ENCODE results near the gene PRDM16. TPM values are rescaled to one million over a fixed set of nuclear protein-coding genes. Genes with fewer than 3 reads are reported as not detected.

The PRDM16 gene
- total RNA-seq, 1 donor from 2014 or later: not detected

DNA sequence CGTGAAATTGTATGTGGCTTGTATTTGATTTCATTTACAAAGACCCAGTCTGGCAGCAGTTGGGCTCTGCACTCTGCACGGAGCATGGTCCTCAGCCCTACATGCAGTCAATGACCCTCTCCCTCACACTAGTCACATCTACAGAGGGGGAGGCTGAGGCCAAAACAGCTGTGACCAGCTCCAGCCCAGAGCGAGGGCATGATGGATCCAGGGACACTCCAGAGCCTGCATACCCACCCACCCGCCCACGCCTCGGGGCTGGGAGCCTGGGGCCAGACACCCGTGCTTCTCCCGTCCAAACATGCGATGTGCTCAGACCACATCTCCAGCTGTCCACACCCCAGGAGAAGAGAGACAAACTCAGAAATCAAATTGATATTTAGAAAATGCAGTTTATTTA lies 14.0 kb upstream of the PRDM16 start:
- DNase-seq: no peak

- DNase-seq: no peak
Measured at GRCh38 chr1:3056641-3057040, 12.4 kb upstream of the PRDM16 start.

GRCh38 chr1:3058263-3059030 lies 10.6 kb upstream of the PRDM16 start:
- no peak for DNase-seq

DNA sequence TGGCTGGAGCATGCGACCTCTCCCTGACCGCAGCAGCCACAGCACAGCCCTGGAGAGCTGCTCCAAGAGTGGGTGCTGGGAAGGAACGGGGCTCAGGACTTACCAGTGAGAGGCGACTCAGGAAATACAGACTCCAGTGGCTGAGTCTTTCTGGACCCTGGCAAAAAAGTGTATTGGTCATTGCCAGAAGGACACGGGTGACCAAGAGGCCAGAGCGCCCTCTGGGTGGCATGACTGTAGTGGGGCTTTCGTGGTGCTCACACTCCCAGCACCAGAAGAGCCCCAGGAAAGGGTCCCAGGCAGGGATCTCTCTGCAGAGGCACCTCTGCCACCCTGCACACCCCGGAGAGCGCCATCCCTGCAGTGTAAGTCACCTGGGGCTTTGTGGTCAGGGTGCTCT lies 8.9 kb upstream of the PRDM16 start:
- no peak for DNase-seq

DNA sequence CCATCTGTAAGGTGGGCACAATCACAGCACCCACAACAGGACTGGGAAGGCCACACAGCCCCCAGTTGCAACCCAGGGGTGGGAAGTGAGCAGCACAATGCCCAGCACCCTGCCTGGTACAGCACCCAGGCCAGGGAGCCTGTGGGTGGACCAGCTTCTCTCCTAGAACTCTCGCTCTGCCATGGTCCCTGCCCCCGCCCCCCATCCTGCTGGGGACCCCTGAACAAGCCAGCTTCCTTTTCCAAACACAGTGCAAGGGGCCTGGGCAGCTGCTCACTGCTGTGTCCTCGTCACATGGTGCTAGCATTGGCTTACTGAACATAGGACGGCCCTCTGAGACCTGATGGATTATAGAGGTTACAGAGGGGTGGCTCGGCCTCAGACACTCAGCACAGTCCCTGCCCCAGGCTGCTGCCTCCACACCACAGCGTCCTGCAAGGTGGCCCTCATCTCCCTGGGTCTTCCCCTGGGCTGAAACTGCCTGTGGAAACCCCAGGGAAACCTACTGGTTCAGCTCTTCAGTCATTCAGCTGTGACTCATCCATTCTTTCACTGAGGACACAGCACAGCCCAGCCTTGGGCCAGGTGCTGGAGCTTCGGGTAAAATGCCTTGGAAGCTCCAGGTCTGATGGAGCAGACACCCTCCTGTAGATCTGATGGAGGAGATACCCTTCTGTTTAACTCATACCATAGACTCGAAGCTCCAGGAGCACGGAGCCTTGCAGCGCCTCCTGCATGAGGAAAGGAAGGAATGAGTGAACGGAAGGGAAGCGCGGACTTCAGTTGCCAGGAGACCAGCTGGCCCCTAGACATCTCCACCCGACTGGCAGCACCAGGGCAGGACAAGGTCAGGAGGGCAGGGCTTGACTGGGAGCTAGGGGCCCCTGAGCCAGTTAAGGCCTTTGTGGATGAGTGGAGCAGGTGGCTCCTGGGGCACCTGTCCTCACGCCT lies 8.1 kb upstream of the PRDM16 start:
- DNase-seq: peak; percentile 9

DNA sequence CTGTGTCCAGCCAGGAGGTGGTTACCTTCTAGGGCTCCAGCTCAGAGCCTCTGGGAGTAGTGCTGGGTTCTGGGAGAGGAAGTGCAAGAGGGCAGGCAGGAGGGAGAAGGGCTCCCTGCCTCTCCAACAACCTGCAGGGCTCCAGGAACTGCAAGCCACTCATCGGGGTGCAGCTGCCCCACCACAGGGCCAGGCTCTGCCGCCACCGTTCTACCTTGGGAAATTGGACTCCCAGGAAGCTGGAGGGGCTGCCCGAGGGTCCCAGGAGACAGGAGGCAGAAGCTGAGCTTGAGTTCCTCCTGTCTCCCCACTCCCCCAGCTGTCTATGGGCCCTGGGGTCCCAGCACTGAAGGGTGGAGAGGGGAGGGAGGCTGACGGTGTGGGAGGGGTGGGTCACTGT lies 7.4 kb upstream of the PRDM16 start:
- DNase-seq: no peak

DNA sequence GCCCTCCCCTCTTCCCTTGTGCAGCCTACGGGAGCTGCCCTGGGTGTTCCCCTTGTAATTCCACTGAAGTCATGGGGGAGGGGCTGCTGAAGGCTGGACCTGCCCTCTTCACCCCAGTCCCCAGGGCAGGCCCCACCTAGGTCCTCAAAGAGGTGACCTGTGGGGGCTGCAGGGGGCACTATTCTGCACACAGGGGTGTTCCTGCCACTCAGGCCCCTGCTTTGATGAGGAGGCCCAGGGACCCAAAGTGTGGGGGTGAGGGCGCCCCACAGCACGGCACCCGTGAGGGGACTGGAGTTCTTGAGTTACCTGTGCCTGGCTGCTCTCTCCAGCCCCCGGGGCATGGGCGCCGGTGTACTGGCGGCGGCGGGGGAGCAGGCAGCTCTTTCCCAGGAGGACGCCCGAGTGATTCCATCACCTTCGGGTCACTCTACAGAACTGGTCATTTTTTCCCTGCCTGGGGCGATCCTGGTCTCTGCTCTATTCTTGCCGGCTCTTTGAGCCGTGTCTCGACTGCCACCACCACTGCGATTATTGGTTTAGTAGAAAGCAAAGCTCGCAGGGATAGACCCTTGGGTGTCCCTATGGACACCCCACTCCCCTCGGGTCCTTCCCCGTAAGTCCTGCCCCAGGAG lies 6.9 kb upstream of the PRDM16 start:
- DNase-seq: no peak

DNA sequence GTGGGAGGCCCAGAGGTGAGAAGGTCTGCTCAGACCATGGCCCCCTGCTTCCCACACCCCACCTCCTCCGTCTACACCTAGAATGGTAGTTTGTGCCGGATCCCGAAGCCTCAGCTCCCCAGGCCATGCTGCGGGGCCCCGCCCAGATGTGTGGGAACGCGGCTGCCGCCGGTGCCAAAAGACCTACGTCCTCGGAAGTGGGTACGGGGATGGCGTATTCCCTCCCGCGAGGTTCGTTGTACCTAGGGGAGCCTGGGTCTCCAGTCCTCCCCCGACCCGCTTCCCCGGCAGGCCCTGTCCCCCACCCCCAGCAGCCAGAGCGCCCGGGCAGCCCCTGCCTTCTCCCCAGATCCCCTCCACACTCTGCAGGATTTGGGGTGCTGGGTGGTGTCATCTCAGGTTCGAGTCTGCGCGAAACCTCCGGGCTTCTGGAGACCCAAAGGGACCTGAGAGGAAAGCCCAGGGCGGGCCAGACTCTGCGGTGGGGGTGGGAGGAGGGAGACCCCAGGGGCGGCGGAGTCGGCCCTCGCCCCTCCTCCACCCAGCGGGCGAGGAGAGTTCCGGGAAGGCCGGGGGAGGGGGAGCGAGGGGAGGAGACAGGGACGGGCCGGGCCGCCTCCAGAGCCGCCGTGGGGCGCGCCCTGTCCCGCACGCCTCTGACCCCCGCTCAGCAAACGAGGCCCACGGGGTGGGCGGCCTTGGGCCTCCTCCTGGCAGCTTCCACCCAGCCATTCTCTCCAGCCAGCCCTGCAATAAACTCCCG lies 6.2 kb upstream of the PRDM16 start:
- DNase-seq: no peak

DNA sequence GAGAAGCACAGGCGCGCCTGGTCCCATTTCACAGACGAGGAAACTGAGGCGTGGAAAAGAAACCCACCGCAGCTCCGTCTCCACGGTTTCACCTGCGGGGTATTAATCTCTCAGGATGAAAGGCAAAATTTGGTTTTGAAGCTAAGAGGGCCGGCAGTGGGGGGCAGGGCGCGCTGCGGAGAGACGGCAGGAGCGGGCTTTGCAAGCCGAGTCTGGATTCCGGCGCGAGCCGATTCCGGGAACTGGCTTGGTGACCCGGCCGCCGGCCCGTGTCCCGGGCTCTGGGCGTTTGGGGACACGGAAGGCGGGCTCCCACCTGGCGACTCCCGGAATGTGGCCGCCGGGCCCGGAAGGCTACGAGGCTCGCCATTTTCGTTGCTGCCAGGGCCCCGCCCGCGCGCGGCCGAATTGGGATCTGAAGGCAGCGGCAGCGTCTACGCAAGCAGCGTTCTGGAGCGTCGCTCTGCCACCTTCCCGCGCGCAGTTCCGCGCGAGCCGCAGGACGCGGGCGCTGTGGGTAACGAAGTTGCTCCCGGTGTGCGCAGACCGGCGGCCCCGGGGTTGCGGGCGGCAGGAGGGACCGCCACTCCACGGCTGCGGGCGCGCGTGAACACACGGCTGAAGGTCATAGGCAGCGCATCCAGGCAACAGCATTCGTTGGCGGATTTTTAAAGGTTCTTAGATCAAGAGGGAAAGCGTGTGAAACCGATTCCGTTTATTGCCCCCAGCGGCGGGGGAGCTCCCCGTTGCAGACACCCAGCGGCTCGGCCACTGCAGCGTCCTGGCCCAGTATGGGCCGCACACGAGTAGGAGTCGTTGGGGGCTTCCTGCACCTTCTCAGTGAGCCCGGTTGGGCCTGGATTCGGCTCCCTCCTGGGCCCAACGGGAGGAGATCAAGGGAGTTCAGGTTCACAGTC lies 5.4 kb upstream of the PRDM16 start:
- no peak for DNase-seq

GRCh38 chr1:3064296-3064850 lies 4.6 kb upstream of the PRDM16 start:
- no peak for DNase-seq

- DNase-seq: no peak
Measured at GRCh38 chr1:3064901-3065300, 4.1 kb upstream of the PRDM16 start.

GRCh38 chr1:3065396-3065795 lies 3.6 kb upstream of the PRDM16 start:
- no peak for DNase-seq

- DNase-seq: no peak
Measured at GRCh38 chr1:3065797-3066196, 3.2 kb upstream of the PRDM16 start.

DNA sequence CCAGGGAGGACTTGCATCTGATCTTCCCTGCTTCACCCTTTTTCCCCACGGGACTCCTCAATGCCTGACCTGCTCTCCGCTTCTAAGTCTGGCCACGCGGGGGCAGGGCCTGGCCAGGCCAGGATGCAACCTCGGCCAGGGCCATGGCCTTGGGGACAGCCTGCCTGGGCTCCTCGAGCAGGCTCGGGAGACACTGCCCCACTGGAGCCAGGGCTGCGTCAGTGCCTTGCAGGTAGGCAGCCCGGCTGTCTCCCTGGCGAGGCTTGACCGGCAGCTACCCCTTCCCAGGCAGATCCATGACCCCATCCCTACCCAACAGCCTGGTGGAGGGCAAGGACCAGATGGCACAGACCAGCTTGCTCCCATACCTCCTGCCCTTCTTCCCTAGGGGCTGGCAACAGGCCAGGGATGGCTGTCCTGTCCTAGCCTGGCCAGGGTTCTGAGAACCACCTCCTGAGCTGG lies 2.7 kb upstream of the PRDM16 start:
- DNase-seq: peak; percentile 38

- no peak for DNase-seq
Measured at GRCh38 chr1:3066826-3067225, 2.2 kb upstream of the PRDM16 start.

- DNase-seq: no peak
Measured at GRCh38 chr1:3067301-3067670, 1.7 kb upstream of the PRDM16 start.

- DNase-seq: no peak
Measured at GRCh38 chr1:3067671-3068563, 1.1 kb upstream of the PRDM16 start.

- DNase-seq: peak; percentile 34
Measured at GRCh38 chr1:3069491-3070308, 697 bp downstream of the PRDM16 start.

- no peak for DNase-seq
Measured at GRCh38 chr1:3070309-3070643, 1.3 kb downstream of the PRDM16 start.
